WTC11 (cell line): ENCODE measurements around the gene FYCO1.

ENCODE experiments used
- CREM ChIP-seq: sonication (generic); formaldehyde crosslinking; IDR thresholded peaks from 2 replicates; pipeline ENCODE4 v1.8.1; 2022; ENCODE audit warnings: mild to moderate bottlenecking, missing genetic modification reagents, moderate library complexity
- NR2C2 ChIP-seq: sonication (generic); formaldehyde crosslinking; IDR thresholded peaks from 2 replicates; pipeline ENCODE4 v1.8.0; 2022; ENCODE audit warnings: mild to moderate bottlenecking, missing genetic modification reagents
- RELA ChIP-seq: sonication (generic); formaldehyde crosslinking; IDR thresholded peaks from 2 replicates; pipeline ENCODE4 v1.8.1; 2022; ENCODE audit warnings: missing genetic modification reagents, mild to moderate bottlenecking, borderline replicate concordance
- TF ChIP-seq, protein P1 (sequence below): sonication (generic); formaldehyde crosslinking; conservative IDR thresholded peaks from 2 replicates; pipeline ENCODE4 v1.8.1; 2022; ENCODE audit warnings: mild to moderate bottlenecking, missing genetic modification reagents
- TF ChIP-seq, protein P2 (sequence below): fragments of 200-600 bp; IDR thresholded peaks from 2 replicates; pipeline ENCODE4 v1.8.0; 2022; ENCODE audit warnings: antibody characterized with exemption
- TF ChIP-seq, protein P3 (sequence below): sonication (generic); formaldehyde crosslinking; conservative IDR thresholded peaks from 2 replicates; pipeline ENCODE4 v1.8.1; 2023; ENCODE audit warnings: mild to moderate bottlenecking, low read depth, missing genetic modification reagents, moderate library complexity

DNA sequence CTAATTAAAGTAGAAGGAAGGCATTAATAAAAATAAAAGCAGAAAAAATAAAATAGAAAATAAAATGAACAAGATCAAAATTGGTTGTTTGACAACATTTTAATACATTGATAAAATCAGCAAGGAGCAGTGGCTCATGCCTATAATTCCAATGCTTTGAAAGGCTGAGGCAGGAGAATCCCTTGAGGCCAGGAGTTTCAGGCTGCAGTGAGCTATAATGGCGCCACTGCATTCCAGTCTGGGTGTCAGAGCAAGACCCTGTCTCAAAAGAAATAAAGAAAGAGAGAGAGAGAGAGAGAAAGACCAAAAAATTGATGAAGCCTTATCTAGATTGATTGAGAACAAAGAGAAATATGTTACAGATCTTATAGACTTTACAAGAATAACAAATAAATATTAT, 29.5 kb upstream of the FYCO1 start:
- TF ChIP-seq, protein P1, sequence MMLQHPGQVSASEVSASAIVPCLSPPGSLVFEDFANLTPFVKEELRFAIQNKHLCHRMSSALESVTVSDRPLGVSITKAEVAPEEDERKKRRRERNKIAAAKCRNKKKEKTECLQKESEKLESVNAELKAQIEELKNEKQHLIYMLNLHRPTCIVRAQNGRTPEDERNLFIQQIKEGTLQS (CRISPR knock-in tag) = no peak
- TF ChIP-seq, protein P2, sequence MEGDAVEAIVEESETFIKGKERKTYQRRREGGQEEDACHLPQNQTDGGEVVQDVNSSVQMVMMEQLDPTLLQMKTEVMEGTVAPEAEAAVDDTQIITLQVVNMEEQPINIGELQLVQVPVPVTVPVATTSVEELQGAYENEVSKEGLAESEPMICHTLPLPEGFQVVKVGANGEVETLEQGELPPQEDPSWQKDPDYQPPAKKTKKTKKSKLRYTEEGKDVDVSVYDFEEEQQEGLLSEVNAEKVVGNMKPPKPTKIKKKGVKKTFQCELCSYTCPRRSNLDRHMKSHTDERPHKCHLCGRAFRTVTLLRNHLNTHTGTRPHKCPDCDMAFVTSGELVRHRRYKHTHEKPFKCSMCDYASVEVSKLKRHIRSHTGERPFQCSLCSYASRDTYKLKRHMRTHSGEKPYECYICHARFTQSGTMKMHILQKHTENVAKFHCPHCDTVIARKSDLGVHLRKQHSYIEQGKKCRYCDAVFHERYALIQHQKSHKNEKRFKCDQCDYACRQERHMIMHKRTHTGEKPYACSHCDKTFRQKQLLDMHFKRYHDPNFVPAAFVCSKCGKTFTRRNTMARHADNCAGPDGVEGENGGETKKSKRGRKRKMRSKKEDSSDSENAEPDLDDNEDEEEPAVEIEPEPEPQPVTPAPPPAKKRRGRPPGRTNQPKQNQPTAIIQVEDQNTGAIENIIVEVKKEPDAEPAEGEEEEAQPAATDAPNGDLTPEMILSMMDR = no peak
- TF ChIP-seq, protein P3, sequence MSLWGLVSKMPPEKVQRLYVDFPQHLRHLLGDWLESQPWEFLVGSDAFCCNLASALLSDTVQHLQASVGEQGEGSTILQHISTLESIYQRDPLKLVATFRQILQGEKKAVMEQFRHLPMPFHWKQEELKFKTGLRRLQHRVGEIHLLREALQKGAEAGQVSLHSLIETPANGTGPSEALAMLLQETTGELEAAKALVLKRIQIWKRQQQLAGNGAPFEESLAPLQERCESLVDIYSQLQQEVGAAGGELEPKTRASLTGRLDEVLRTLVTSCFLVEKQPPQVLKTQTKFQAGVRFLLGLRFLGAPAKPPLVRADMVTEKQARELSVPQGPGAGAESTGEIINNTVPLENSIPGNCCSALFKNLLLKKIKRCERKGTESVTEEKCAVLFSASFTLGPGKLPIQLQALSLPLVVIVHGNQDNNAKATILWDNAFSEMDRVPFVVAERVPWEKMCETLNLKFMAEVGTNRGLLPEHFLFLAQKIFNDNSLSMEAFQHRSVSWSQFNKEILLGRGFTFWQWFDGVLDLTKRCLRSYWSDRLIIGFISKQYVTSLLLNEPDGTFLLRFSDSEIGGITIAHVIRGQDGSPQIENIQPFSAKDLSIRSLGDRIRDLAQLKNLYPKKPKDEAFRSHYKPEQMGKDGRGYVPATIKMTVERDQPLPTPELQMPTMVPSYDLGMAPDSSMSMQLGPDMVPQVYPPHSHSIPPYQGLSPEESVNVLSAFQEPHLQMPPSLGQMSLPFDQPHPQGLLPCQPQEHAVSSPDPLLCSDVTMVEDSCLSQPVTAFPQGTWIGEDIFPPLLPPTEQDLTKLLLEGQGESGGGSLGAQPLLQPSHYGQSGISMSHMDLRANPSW (CRISPR knock-in tag) = no peak
- TF ChIP-seq NR2C2 (CRISPR knock-in tag) (no peak), RELA (CRISPR knock-in tag) (no peak), CREM (no peak)
